Lower leg skin (tissue), 3 donors: ENCODE measurements around the gene ARAP3.

Source experiments
- CTCF ChIP-seq, 3 donors: fragments of 450-650 bp; IDR thresholded peaks; one replicate each; pipeline ENCODE4 v1.5.1; 2016; ENCODE audit warnings: antibody characterized with exemption in 3 of 3, mild to moderate bottlenecking in 3 of 3, moderate library complexity in 2 of 3
- POLR2A ChIP-seq, 2 donors: fragments of 450-650 bp; IDR thresholded peaks; one replicate each; pipeline ENCODE4 v1.6.1; 2016 to 2017; ENCODE audit warnings: antibody characterized with exemption in 2 of 2, mild to moderate bottlenecking in 1 of 2, moderate library complexity in 1 of 2

- TF ChIP-seq CTCF (IDR thresholded peaks at IDR 0.05) (no peak), POLR2A (IDR thresholded peaks at IDR 0.05) (no peak)
Measured at GRCh38 chr5:141672841-141673813, 8.9 kb downstream of the ARAP3 start.
